Mesenchymal stem cell (in vitro differentiated cells and primary cell): ENCODE measurements around the gene FAM20A.

Experiments
- DNase-seq: peaks from one replicate; pipeline ENCODE4 v3.0.0-alpha.2; 2013
- H2AFZ ChIP-seq: one replicate; pipeline ENCODE4 v1.6.1; 2013; ENCODE audit warnings: low read depth, mild to moderate bottlenecking, control low read depth, inconsistent platforms, low read length, moderate library complexity
- H2AK5ac ChIP-seq: 2 replicates; pipeline ENCODE4 v1.6.1; 2013; ENCODE audit warnings: low read length, moderate library complexity, mild to moderate bottlenecking, inconsistent platforms; ENCODE audit not compliant: severe bottlenecking
- H2BK120ac ChIP-seq: one replicate; pipeline ENCODE4 v1.6.1; 2013; ENCODE audit warnings: low read depth, mild to moderate bottlenecking, inconsistent platforms, low read length, moderate library complexity
- H2BK12ac ChIP-seq, 2 experiments: one replicate each; pipeline ENCODE4 v1.6.1; 2013; ENCODE audit warnings: inconsistent platforms in 2 of 2, low read length in 2 of 2, mild to moderate bottlenecking in 2 of 2, moderate library complexity in 2 of 2, control low read depth in 1 of 2
- H2BK15ac ChIP-seq: one replicate; pipeline ENCODE4 v1.6.1; 2013; ENCODE audit warnings: mild to moderate bottlenecking, low read depth, inconsistent platforms; ENCODE audit not compliant: poor library complexity, severe bottlenecking
- H2BK5ac ChIP-seq: 2 replicates; pipeline ENCODE4 v1.6.1; 2013; ENCODE audit warnings: low read depth, mild to moderate bottlenecking, low read length, control low read depth, inconsistent platforms; ENCODE audit not compliant: poor library complexity, severe bottlenecking
- H3K14ac ChIP-seq, 2 experiments: one replicate each; pipeline ENCODE4 v1.6.1; 2013; ENCODE audit warnings: inconsistent platforms in 2 of 2, low read length in 2 of 2, control low read depth in 1 of 2, mild to moderate bottlenecking in 1 of 2, moderate library complexity in 1 of 2
- H3K18ac ChIP-seq, 2 experiments: one replicate each; pipeline ENCODE4 v1.6.1; 2013; ENCODE audit warnings: inconsistent platforms in 2 of 2, low read length in 2 of 2, control low read depth in 1 of 2, low read depth in 1 of 2, mild to moderate bottlenecking in 1 of 2
- H3K23ac ChIP-seq, 2 experiments: one replicate each; pipeline ENCODE4 v1.6.1; 2013; ENCODE audit warnings: inconsistent platforms in 2 of 2, low read length in 2 of 2, mild to moderate bottlenecking in 2 of 2, moderate library complexity in 2 of 2, control low read depth in 1 of 2
- H3K27ac ChIP-seq: 2 replicates; pipeline ENCODE4 v1.5.1; 2013; ENCODE audit warnings: mild to moderate bottlenecking, moderate library complexity, low read length, control low read depth, inconsistent platforms; ENCODE audit not compliant: poor library complexity, severe bottlenecking
- H3K27me3 ChIP-seq, 2 experiments: 2 replicates each; pipeline versions ENCODE4 v1.6.1 to v1.7.0; 2013; ENCODE audit warnings: low read length in 2 of 2, mild to moderate bottlenecking in 2 of 2, moderate library complexity in 2 of 2, control low read depth in 1 of 2, inconsistent platforms in 1 of 2; ENCODE audit not compliant: control insufficient read depth in 1 of 2, insufficient read depth in 1 of 2
- H3K36me3 ChIP-seq, 2 experiments: 2 replicates each; pipeline versions ENCODE4 v1.6.1 to v1.7.0; 2013; ENCODE audit warnings: low read length in 2 of 2, control low read depth in 1 of 2, inconsistent platforms in 1 of 2, low read depth in 1 of 2, mild to moderate bottlenecking in 1 of 2; ENCODE audit not compliant: insufficient read depth in 2 of 2, control insufficient read depth in 1 of 2
- H3K4ac ChIP-seq, 2 experiments: one replicate each; pipeline ENCODE4 v1.6.1; 2013; ENCODE audit warnings: inconsistent platforms in 2 of 2, low read length in 2 of 2, mild to moderate bottlenecking in 2 of 2, moderate library complexity in 2 of 2, control low read depth in 1 of 2, low read depth in 1 of 2
- H3K4me1 ChIP-seq: 2 replicates; pipeline ENCODE4 v1.6.1; 2013; ENCODE audit warnings: low read depth, low read length, control low read depth; ENCODE audit not compliant: control insufficient read depth, insufficient read depth
- H3K4me2 ChIP-seq: 2 replicates; pipeline ENCODE4 v1.6.1; 2013; ENCODE audit warnings: low read length, mild to moderate bottlenecking, inconsistent platforms; ENCODE audit not compliant: poor library complexity, severe bottlenecking
- H3K4me3 ChIP-seq, 2 experiments: 2 replicates each; pipeline versions ENCODE4 v1.5.1 to v1.7.0; 2013; ENCODE audit warnings: low read length in 2 of 2, mild to moderate bottlenecking in 2 of 2, control low read depth in 1 of 2, low read depth in 1 of 2; ENCODE audit not compliant: insufficient read depth in 1 of 2
- H3K79me1 ChIP-seq: replicated peaks from 2 replicates; pipeline ENCODE4 v1.6.1; 2013; ENCODE audit warnings: mild to moderate bottlenecking, control low read depth, low read length, inconsistent platforms; ENCODE audit not compliant: poor library complexity, severe bottlenecking
- H3K9ac ChIP-seq: 2 replicates; pipeline ENCODE4 v1.7.0; 2013; ENCODE audit warnings: mild to moderate bottlenecking, low read length, moderate library complexity
- H3K9me3 ChIP-seq: 2 replicates; pipeline ENCODE4 v1.7.0; 2013; ENCODE audit warnings: mild to moderate bottlenecking, low read length; ENCODE audit not compliant: control insufficient read depth
- H4K8ac ChIP-seq: one replicate; pipeline ENCODE4 v1.6.1; 2013; ENCODE audit warnings: inconsistent platforms, mild to moderate bottlenecking, low read length, moderate library complexity
- H4K91ac ChIP-seq: one replicate; pipeline ENCODE4 v1.6.1; 2013; ENCODE audit warnings: mild to moderate bottlenecking, low read length, inconsistent platforms
- WGBS: methylation state at CpG from one replicate; pipeline ENCODE4 v1.1.7; 2013; ENCODE audit warnings: mixed read lengths; 5-methylcytosine and 5-hydroxymethylcytosine counted together

The FAM20A gene

GRCh38 chr17:68592682-68593641, 8.2 kb downstream of the FAM20A start:
- WGBS, result 89% methylated on average over 3 of the region's 3 CpGs

GRCh38 chr17:68592009-68592408, 9.2 kb downstream of the FAM20A start:
- Histone ChIP-seq H2BK120ac (no peak overlapping the region), H3K4me2 (no peak overlapping the region), H3K27me3 (peaks cover 0 to 51% of the 10 kb centered on the region in 2 experiments), H3K18ac (no peak overlapping the region), H2BK5ac (no peak overlapping the region), H3K79me1 (no peaks in the 10 kb centered on the region), H3K4me1 (no peaks in the 10 kb centered on the region), H3K36me3 (peaks cover 0 to 80% of the 10 kb centered on the region in 2 experiments), H2BK15ac (no peak overlapping the region), H3K27ac (no peak overlapping the region), H2AFZ (no peak overlapping the region), H3K9me3 (peaks cover 15% of the 10 kb centered on the region), H3K9ac (peak overlapping the region; percentile 73), H4K8ac (no peak overlapping the region), H2AK5ac (no peak overlapping the region), H3K23ac (no peak overlapping the region), H3K4me3 (peak overlapping the region in 1 of 2 experiments; percentile 54), H3K14ac (no peak overlapping the region), H2BK12ac (no peak overlapping the region), H3K4ac (no peak overlapping the region), H4K91ac (no peak overlapping the region)
- WGBS, result 78% methylated on average over 2 of the region's 2 CpGs
- no peak for DNase-seq

More at GRCh38 chr17:68592682-68593641, 8.2 kb downstream of the FAM20A start:
- no peaks in the 10 kb centered on the region for H3K79me1 ChIP-seq
- H3K4me3 ChIP-seq, result peak overlapping the region in 1 of 2 experiments; percentile 54
- H3K9me3 ChIP-seq, result peaks cover 15% of the 10 kb centered on the region
- H3K36me3 ChIP-seq, result peaks cover 0 to 78% of the 10 kb centered on the region in 2 experiments
- no peak overlapping the region for H2BK12ac ChIP-seq
- H2AFZ ChIP-seq, result no peak overlapping the region
- no peak overlapping the region for H3K18ac ChIP-seq
- H3K27ac ChIP-seq, result no peak overlapping the region
- no peak overlapping the region for H2AK5ac ChIP-seq
- H2BK120ac ChIP-seq, result no peak overlapping the region
- H3K4me2 ChIP-seq, result no peak overlapping the region
- H3K27me3 ChIP-seq, result peaks cover 0 to 58% of the 10 kb centered on the region in 2 experiments
- H4K91ac ChIP-seq, result no peak overlapping the region
- H2BK5ac ChIP-seq, result no peak overlapping the region
- DNase-seq, result no peak
- no peak overlapping the region for H3K4ac ChIP-seq
- no peak overlapping the region for H4K8ac ChIP-seq
- no peak overlapping the region for H3K23ac ChIP-seq
- H3K4me1 ChIP-seq, result no peaks in the 10 kb centered on the region
- no peak overlapping the region for H3K14ac ChIP-seq
- no peak overlapping the region for H2BK15ac ChIP-seq
- H3K9ac ChIP-seq, result peak overlapping the region; percentile 73

GRCh38 chr17:68591583-68591982, 9.6 kb downstream of the FAM20A start:
- no peak overlapping the region for H2AFZ ChIP-seq
- no peak overlapping the region for H2BK120ac ChIP-seq
- H3K79me1 ChIP-seq, result no peaks in the 10 kb centered on the region
- no peak overlapping the region for H2AK5ac ChIP-seq
- H2BK12ac ChIP-seq, result no peak overlapping the region
- H3K27me3 ChIP-seq, result peaks cover 0 to 47% of the 10 kb centered on the region in 2 experiments
- peaks cover 0 to 80% of the 10 kb centered on the region in 2 experiments for H3K36me3 ChIP-seq
- no peak for DNase-seq
- H3K4me1 ChIP-seq, result no peaks in the 10 kb centered on the region
- peaks cover 15% of the 10 kb centered on the region for H3K9me3 ChIP-seq
- H3K9ac ChIP-seq, result peak overlapping the region; percentile 73
- H3K27ac ChIP-seq, result no peak overlapping the region
- H2BK5ac ChIP-seq, result no peak overlapping the region
- H2BK15ac ChIP-seq, result no peak overlapping the region
- H3K14ac ChIP-seq, result no peak overlapping the region
- no peak overlapping the region for H3K23ac ChIP-seq
- no peak overlapping the region for H4K91ac ChIP-seq
- H3K4ac ChIP-seq, result no peak overlapping the region
- no peak overlapping the region for H3K18ac ChIP-seq
- H3K4me3 ChIP-seq, result peak overlapping the region in 1 of 2 experiments; percentile 54
- H4K8ac ChIP-seq, result no peak overlapping the region
- no peak overlapping the region for H3K4me2 ChIP-seq
- 64% methylated on average over 11 of the region's 12 CpGs for WGBS

- Histone ChIP-seq H2BK12ac (no peak overlapping the region), H4K91ac (no peak overlapping the region), H2BK15ac (no peak overlapping the region), H3K4me3 (peak overlapping the region in 1 of 2 experiments; percentile 43), H3K79me1 (no peaks in the 10 kb centered on the region), H3K27me3 (peaks cover 0 to 25% of the 10 kb centered on the region in 2 experiments), H2AFZ (no peak overlapping the region), H3K27ac (no peak overlapping the region), H2AK5ac (no peak overlapping the region), H2BK120ac (no peak overlapping the region), H3K4me1 (no peaks in the 10 kb centered on the region), H3K4me2 (no peak overlapping the region), H4K8ac (no peak overlapping the region), H3K9ac (no peak overlapping the region), H3K9me3 (peaks cover 15% of the 10 kb centered on the region), H2BK5ac (no peak overlapping the region), H3K14ac (no peak overlapping the region), H3K36me3 (peaks cover 0 to 81% of the 10 kb centered on the region in 2 experiments), H3K4ac (no peak overlapping the region), H3K18ac (no peak overlapping the region), H3K23ac (no peak overlapping the region)
- no peak for DNase-seq
- WGBS, result 84% methylated on average over 3 of the region's 3 CpGs
These were observed 12.1 kb downstream of the FAM20A start for GRCh38 chr17:68589086-68589485.
